NCI-H2227 (cell line): ENCODE results near the gene PRLR.
"Not testable (repeated sequence)": the region's sequence is repeated elsewhere in the genome, so short reads cannot be mapped to it uniquely, and the experiment has no call there.

Experiments used
- DNase-seq: peaks from one replicate; lab custom pipeline; 2025; ENCODE audit not compliant: unreplicated experiment; lab: John Stamatoyannopoulos, UW

The PRLR gene

GRCh38 chr5:35198075-35198474 is 32.2 kb downstream of the PRLR start:
- DNase-seq, result no peak

DNA sequence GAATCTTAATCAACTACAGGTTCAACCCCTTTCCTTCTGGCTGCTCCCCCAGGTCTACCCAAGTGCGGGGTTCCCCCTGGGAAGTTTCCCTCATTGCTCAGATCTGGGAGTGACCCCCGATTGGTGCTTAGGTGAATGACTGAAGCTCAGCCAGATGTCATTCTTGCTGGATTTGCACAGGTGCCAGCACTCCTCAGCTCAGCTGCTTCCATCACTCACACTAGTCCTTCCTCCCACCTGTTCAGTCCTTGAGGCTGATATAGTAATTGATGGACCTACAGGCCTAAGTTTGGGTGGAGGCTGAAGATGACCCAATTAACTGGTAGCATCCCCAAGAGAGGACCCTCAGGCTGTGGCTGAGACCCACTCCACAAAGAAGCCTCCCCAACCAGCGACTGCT is 32.9 kb downstream of the PRLR start:
- DNase-seq, result no peak

DNA sequence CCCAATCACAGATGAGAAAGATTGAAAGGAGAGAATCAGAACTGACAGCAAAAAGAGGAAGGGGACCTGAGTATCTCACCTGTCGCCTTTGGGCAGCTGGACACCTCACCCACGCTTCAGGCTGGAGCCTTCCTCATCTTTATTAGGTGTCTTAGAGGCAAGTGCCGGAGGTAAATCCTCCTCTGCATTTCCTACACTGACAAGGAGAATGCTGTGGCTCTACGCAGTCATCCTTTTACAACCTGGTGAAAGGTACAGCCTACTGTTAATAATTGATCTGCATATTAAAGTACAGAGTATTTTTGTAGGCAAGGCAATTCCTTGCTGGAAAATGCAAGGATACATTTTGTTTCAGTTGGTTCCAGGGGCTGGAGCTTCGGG is 34.8 kb downstream of the PRLR start:
- no peak for DNase-seq

- no peak for DNase-seq
These were observed 35.4 kb downstream of the PRLR start for GRCh38 chr5:35194635-35195471.

DNA sequence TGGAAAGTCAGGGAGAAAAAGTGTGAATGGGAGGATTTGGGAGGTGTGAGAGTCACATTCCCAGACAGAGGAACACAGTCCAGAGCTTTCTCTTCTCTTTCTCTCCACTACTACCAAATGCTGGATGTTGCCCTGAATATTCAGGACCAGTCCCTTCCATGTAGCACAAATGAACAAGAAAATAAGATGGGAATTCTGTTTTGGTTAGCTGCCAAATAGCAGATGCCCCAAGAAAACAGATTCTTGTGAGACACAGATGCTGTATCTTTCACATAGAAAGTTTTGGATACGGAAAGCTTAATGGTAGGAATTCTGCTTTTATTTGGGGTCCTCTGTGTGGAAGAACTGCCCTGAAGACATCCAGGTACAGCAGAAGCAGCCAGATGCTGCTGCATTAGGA is 37.8 kb downstream of the PRLR start:
- no peak for DNase-seq

- DNase-seq, result not testable (repeated sequence)
These were observed 40.5 kb downstream of the PRLR start for GRCh38 chr5:35189801-35190200.

GRCh38 chr5:35188031-35188457 is 42.2 kb downstream of the PRLR start:
- no peak for DNase-seq

- DNase-seq, result not testable (repeated sequence)
These were observed 42.7 kb downstream of the PRLR start for GRCh38 chr5:35187621-35188020.

- DNase-seq, result no peak
These were observed 43.5 kb downstream of the PRLR start for GRCh38 chr5:35186749-35187148.

- no peak for DNase-seq
These were observed 44.8 kb downstream of the PRLR start for GRCh38 chr5:35185518-35185917.

DNA sequence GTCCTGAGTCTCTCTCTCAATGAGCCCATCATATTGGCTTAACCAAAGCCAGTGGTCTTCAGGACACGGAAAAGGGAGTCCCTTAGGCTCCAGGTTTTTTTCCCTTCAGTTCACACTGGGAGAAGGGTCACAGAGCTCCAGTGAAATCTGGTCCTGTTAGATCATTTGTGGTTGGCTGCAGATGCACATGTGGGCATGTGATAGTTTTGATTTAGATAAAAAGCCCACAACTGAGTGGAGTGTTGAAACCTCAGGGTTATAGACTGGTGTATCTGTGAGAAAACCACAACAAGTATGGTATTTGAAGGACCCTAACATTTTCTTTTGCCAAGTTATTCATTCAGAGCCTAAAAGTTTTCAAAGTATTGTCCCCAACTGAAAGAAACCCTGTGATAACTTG is 46.7 kb downstream of the PRLR start:
- no peak for DNase-seq

- DNase-seq, result no peak
These were observed 47.3 kb downstream of the PRLR start for GRCh38 chr5:35182910-35183535.

DNA sequence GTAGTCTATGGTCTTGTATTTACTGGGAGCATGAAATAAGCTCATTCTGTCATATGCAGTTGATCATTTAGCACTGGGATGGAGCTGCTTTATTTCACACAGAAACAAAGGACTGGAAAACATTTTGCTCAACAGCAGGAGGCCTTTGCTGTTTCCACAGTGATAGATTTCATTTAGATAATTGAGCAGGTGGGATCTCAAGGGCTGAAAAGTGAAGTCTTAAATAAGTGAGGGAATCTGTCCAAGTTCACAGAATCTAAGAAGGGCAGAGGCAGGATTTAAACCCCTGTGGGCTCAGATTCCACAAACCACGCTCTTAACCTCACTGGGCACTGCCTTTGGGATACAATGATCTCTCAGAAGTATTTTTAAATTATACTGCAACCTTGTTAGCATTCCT is 47.8 kb downstream of the PRLR start:
- DNase-seq, result no peak

DNA sequence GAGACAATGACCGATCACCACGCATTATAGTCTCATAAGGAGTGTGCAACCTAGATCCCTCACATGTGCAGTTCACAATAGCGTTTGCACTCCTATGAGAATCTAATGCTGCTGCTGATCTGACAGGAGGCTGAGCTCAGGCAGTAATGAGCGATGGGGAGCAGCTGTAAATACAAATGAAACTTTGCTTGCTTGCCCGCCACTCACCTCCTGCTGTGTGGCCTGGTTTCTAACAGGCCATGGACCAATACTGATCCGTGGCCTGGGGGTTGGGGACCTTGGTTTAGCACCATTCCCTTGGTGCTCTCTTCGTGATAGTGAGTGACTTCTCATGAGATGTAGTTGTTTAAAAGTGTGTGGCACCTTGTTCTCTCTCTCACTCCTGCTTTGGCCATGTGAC is 50.2 kb downstream of the PRLR start:
- DNase-seq, result no peak

DNA sequence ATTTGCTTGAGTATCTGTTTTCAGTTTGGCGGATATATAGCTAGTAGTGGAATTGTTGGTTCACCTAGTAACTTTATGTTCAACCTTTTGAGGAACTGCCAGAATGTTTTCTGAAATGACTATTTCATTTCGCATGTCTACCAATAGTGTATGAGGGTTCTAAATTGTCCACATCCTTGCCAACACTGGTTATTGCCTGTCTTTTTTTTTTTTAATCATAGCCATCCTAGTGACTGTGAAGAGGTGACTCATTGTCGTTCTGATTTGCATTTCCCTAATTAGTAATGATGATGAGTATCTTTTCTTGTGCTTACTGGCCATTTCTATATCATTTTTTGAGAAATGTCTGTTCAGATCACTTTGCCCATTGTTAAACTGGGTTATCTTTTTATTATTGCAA is 52.5 kb downstream of the PRLR start:
- DNase-seq, result no peak

DNA sequence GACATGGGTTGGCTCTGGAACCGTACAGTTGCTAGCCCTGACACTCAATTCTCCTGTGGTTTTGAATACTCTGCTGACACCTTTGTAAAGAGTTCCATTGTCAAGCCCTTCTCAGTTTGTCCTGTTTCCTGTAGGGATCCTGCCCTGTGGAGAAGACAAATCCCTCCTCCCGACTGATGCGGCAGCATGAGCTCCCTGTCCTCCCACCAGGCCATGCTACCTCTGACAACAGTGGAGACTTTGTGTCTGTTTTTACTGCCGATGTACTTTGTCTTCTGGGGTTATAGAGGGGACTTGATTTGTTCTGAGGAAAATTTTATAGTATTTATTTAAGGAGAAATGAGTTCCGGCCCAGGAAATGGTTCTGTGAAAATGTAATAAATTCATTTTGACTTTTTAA is 57.8 kb downstream of the PRLR start:
- DNase-seq, result no peak

- DNase-seq, result no peak
These were observed 58.3 kb downstream of the PRLR start for GRCh38 chr5:35171991-35172390.

GRCh38 chr5:35171078-35171477 is 59.2 kb downstream of the PRLR start:
- no peak for DNase-seq

DNA sequence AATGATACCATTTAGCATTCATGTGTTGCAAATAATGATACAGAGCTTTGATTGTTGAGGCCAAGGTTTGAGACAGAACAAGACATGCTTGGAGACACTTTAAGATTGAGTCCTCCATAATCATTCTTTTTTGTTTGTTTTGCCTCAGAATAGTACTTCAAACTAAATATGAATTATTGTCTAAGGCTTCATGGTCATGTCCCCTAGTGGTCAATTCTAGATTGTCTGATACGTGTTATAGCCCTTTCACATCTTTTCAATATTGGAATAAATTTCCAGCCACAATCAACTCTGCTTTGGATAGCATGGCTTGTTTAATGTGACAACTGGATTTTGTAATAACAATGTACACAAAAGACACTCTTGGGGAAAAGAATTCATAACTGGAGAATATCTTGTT is 64.2 kb downstream of the PRLR start:
- DNase-seq, result no peak

- no peak for DNase-seq
These were observed 65.3 kb downstream of the PRLR start for GRCh38 chr5:35164860-35165542.

- DNase-seq, result no peak
These were observed 66.6 kb downstream of the PRLR start for GRCh38 chr5:35163710-35164033.
